ENCODE results near the gene NAP1L2.

The NAP1L2 gene, protein sequence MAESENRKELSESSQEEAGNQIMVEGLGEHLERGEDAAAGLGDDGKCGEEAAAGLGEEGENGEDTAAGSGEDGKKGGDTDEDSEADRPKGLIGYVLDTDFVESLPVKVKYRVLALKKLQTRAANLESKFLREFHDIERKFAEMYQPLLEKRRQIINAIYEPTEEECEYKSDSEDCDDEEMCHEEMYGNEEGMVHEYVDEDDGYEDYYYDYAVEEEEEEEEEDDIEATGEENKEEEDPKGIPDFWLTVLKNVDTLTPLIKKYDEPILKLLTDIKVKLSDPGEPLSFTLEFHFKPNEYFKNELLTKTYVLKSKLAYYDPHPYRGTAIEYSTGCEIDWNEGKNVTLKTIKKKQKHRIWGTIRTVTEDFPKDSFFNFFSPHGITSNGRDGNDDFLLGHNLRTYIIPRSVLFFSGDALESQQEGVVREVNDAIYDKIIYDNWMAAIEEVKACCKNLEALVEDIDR

DNA sequence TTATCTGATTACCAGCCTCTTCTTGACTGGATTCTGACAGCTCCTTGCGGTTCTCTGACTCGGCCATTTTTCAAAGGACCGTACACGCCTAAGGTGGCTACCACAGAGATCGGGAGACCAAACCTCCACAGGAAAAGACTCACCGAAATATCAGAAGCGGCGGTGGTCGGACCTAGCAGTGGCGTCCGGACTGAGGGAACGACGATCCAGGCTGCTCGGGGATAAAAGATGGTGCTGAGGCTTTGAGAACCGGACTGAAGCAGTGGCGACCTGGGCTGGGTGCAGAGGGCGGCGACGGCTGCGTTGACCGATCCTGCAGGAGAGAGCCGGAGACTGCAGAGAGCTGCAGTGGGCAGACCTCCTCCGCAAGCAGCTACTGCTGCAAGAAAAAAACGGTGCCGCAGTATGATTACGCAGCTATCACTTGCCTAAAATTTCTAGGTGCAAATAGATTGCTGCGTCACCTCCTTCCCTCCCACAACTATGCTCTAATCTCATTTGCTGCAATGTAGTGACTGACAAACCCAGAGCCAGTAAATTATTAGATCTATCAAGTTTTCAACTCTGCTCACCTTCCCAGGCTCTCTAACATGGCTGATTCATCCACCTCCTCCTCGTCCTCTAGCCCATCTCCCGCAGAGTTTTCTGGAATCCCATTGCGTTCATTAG is at the start of gene NAP1L2:
NAP1L2 (minus strand) TSS at position 426 of the 669 bp plus-strand sequence; CDS start at position 67, 359 bp downstream.
- TF ChIP-seq GATA3 (IDR thresholded peaks at IDR 0.05; ENCODE audit: low read depth, low read length) (no peak), GATA2 (IDR thresholded peaks at IDR 0.05; ENCODE audit: low read depth, low read length) (no peak)

DNA sequence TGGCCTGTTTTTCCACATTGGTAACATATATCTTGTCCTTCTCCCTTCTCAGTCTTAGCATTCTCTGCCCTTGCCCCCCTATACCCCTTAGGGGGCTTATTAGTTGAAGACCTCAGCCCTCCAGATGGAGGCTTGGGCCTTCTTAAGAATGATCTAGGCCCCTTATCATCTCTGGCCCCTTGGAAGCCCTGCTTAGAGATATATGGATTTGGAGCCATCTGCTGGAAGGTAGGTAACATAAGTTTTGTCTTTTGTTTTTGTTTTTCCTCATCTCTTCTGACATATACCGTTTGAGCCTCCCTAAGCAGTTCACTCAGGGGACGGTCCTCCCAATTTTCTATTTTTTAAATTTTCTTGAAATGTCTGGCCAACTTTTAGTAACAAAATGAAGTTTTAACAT is 48.3 kb upstream of the NAP1L2 start:
- no peak for TF ChIP-seq GATA3 (IDR thresholded peaks at IDR 0.05; ENCODE audit: low read depth, low read length)

DNA sequence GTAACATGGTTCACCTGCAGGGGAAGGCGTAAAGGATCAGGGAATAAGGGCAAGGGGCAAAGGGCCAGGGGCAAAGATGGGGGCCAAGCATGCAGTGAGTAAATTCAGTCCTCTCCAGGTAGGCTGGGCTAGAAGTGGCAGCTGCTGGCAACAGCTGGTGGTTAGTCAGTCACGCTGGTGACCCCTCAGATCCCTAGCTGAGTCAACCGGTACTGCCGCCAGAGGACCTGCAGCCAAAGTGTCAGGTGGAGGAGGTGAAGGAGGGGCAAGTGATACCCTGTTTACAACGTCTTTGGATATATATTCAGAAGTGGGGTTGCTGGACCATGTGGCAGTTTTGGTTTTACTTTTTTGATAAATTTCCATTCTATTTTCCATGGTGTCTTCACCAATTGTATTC is 24.6 kb upstream of the NAP1L2 start:
- no peak for TF ChIP-seq GATA3 (IDR thresholded peaks at IDR 0.05; ENCODE audit: low read depth, low read length)
- no peak for TF ChIP-seq GATA2 (IDR thresholded peaks at IDR 0.05; ENCODE audit: low read depth, low read length)

DNA sequence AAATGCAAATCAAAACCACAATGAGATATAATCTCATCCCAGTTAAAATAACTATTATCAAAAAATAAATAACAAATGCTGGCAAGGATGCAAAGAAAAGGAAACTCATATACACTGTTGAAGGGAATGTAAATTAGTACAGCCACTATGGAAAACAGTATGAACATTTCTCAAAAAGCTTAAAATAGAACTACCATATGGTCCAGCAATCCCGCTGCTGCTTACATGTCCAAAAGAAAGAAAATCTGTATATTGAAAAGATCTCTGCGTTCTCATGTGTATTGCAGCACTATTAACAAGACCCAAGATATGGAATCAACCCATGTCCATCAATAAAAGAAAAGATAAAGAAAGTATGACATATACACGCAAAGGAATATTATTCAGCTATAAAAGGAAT is 3.0 kb upstream of the NAP1L2 start:
- no peak for TF ChIP-seq GATA3 (IDR thresholded peaks at IDR 0.05; ENCODE audit: low read depth, low read length)
- no peak for TF ChIP-seq GATA2 (IDR thresholded peaks at IDR 0.05; ENCODE audit: low read depth, low read length)

DNA sequence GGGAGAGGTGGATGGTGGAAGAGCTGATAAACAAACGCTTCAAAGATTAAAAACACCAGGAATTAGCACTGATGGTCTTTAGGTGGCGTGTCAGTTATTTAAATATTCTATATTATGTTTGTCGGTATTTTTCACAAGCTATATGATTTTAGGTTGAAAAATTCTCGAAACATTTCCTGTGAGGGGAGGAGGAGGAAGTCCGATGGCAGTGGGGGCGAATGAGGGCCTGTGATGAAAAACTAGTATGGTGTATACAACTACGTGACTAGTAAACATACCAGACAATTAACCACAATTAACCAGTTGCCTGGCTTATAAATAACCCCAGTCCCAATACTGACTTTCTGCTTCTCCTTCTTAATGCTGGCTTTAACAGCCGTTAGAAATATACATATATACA is 595 bp upstream of the NAP1L2 start:
- no peak for TF ChIP-seq GATA2 (IDR thresholded peaks at IDR 0.05; ENCODE audit: low read depth, low read length)

DNA sequence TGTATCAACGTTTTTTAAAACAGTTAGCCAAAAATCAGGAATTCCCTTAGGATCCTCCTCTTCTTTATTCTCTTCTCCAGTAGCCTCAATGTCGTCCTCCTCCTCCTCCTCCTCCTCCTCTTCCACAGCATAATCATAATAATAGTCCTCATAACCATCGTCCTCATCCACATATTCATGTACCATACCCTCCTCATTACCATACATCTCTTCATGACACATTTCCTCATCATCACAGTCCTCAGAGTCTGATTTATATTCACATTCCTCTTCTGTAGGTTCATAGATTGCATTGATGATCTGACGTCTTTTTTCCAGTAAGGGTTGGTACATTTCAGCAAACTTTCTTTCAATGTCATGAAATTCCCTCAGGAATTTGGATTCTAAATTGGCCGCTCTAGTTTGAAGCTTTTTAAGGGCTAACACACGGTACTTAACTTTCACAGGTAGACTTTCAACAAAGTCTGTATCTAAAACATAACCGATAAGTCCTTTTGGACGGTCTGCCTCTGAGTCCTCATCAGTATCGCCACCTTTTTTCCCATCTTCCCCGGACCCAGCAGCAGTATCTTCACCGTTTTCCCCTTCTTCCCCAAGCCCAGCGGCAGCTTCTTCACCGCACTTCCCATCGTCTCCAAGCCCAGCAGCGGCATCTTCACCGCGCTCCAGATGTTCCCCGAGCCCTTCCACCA is 771 bp downstream of the NAP1L2 start:
- TF ChIP-seq GATA2 (IDR thresholded peaks at IDR 0.05; ENCODE audit: low read depth, low read length) (no peak), GATA3 (IDR thresholded peaks at IDR 0.05; ENCODE audit: low read depth, low read length) (no peak)

DNA sequence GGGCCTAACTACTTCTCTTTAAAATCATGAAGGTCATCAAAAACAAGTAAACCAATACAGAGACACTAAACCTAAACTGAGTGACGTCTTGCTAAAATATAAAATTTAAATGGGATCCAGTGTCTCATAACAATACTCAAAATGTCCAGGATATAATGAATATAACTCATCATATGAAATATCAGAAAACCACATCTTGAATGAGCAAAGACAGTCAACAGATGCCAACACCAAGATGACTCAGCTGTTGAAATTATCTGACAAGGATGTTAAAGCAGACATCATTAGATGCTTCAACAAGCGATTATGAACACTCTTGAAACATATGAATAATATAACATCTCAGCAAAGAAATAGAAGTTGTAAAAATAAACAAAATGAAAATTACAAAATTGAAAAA is 8.3 kb downstream of the NAP1L2 start:
- TF ChIP-seq GATA3 (IDR thresholded peaks at IDR 0.05; ENCODE audit: low read depth, low read length) (no peak), GATA2 (IDR thresholded peaks at IDR 0.05; ENCODE audit: low read depth, low read length) (no peak)

DNA sequence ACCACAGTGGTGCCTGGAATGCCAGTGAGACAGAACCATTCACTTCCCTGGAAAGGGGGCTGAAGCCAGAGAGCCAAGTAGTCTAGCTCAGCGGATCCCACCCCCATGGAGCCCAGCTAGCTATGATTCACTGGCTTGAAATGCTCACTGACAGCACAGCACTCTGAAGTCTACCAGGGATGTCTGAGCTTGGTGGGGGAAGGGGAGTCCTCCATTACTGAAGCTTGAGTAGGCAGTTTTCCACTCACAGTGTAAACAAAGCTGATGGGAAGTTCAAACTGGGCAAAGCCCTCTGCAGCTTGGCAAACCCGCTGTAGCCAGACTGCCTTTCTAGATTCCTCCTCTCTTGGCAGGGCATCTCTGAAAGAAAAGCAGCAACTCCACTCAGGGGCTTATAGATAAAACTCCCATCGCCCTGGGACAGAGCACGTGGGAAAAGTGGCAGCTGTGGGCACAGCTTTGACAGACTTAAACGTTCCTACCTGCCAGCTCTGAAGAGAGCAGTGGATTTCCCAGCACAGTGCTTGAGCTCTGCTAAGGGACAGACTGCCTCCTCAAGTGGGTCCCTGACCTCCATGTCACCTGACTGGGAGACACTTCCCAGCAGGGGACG is 32.0 kb downstream of the NAP1L2 start:
- TF ChIP-seq GATA2 (IDR thresholded peaks at IDR 0.05; ENCODE audit: low read depth, low read length) (no peak), GATA3 (IDR thresholded peaks at IDR 0.05; ENCODE audit: low read depth, low read length) (no peak)

Measured in SH-SY5Y (cell line).